ENCODE results near the gene ACADVL.

The ACADVL gene

GRCh38 chr17:7221278-7222092, 1.7 kb downstream of the ACADVL start:
- H3K27ac ChIP-seq (ENCODE audit: low read depth, low read length, poor library complexity, severe bottlenecking): peak overlapping the region; percentile 44
- H3K4me2 ChIP-seq (ENCODE audit: low read length): peak overlapping the region; percentile 97; the same call in 1 of the 2 replicates
- peaks cover 24% of the 10 kb centered on the region for H3K4me1 ChIP-seq (ENCODE audit: insufficient read depth, low read length, severe bottlenecking)
- H3K9me2 ChIP-seq (ENCODE audit: low read depth, low read length): no peaks in the 10 kb centered on the region
- H3K79me2 ChIP-seq (ENCODE audit: insufficient read depth, low read length): no peaks in the 10 kb centered on the region
- TF ChIP-seq, protein P1, sequence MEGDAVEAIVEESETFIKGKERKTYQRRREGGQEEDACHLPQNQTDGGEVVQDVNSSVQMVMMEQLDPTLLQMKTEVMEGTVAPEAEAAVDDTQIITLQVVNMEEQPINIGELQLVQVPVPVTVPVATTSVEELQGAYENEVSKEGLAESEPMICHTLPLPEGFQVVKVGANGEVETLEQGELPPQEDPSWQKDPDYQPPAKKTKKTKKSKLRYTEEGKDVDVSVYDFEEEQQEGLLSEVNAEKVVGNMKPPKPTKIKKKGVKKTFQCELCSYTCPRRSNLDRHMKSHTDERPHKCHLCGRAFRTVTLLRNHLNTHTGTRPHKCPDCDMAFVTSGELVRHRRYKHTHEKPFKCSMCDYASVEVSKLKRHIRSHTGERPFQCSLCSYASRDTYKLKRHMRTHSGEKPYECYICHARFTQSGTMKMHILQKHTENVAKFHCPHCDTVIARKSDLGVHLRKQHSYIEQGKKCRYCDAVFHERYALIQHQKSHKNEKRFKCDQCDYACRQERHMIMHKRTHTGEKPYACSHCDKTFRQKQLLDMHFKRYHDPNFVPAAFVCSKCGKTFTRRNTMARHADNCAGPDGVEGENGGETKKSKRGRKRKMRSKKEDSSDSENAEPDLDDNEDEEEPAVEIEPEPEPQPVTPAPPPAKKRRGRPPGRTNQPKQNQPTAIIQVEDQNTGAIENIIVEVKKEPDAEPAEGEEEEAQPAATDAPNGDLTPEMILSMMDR (IDR thresholded peaks at IDR 0.05; ENCODE audit: low read length): no peak
- TF ChIP-seq EZH2 (IDR thresholded peaks at IDR 0.05; ENCODE audit: borderline replicate concordance, low read length): no peak
- H3K27me3 ChIP-seq (ENCODE audit: insufficient read depth, low read length): no peaks in the 10 kb centered on the region
- H3K9ac ChIP-seq (ENCODE audit: low read length): peak overlapping the region; percentile 22; the same call in 1 of the 2 replicates
- peaks cover 51% of the 10 kb centered on the region for H3K36me3 ChIP-seq (ENCODE audit: insufficient read depth, low read length)
- H3K4me3 ChIP-seq (ENCODE audit: low read depth, low read length, poor library complexity, severe bottlenecking): no peak overlapping the region
- no peaks in the 10 kb centered on the region; the same call in 1 of the 2 replicates for H3F3A ChIP-seq (ENCODE audit: insufficient read depth, low read length)
- no peaks in the 10 kb centered on the region for H3K9me3 ChIP-seq (ENCODE audit: low read length)
- no peaks in the 10 kb centered on the region for H4K20me1 ChIP-seq (ENCODE audit: insufficient read depth, low read length)
- no peak overlapping the region for H2AFZ ChIP-seq (ENCODE audit: low read length)

GRCh38 chr17:7222093-7222971, 2.6 kb downstream of the ACADVL start:
- Histone ChIP-seq H3K9me2 (ENCODE audit: low read depth, low read length) (no peaks in the 10 kb centered on the region), H3K27ac (ENCODE audit: low read depth, low read length, poor library complexity, severe bottlenecking) (peak overlapping the region; percentile 44), H3K4me2 (ENCODE audit: low read length) (no peak overlapping the region), H3K9ac (ENCODE audit: low read length) (no peak overlapping the region), H3K9me3 (ENCODE audit: low read length) (no peaks in the 10 kb centered on the region), H3K4me1 (ENCODE audit: insufficient read depth, low read length, severe bottlenecking) (peaks cover 21% of the 10 kb centered on the region), H4K20me1 (ENCODE audit: insufficient read depth, low read length) (no peaks in the 10 kb centered on the region), H3K79me2 (ENCODE audit: insufficient read depth, low read length) (no peaks in the 10 kb centered on the region), H2AFZ (ENCODE audit: low read length) (no peak overlapping the region), H3K27me3 (ENCODE audit: insufficient read depth, low read length) (no peaks in the 10 kb centered on the region), H3K36me3 (ENCODE audit: insufficient read depth, low read length) (peaks cover 59% of the 10 kb centered on the region), H3F3A (ENCODE audit: insufficient read depth, low read length) (no peaks in the 10 kb centered on the region; the same call in 1 of the 2 replicates), H3K4me3 (ENCODE audit: low read depth, low read length, poor library complexity, severe bottlenecking) (no peak overlapping the region)
- TF ChIP-seq, protein P1 (IDR thresholded peaks at IDR 0.05; ENCODE audit: low read length): no peak
- no peak for TF ChIP-seq EZH2 (IDR thresholded peaks at IDR 0.05; ENCODE audit: borderline replicate concordance, low read length)

- Histone ChIP-seq H3K4me3 (ENCODE audit: low read depth, low read length, poor library complexity, severe bottlenecking) (no peak overlapping the region), H4K20me1 (ENCODE audit: insufficient read depth, low read length) (no peaks in the 10 kb centered on the region), H2AFZ (ENCODE audit: low read length) (no peak overlapping the region), H3K36me3 (ENCODE audit: insufficient read depth, low read length) (peaks cover 65% of the 10 kb centered on the region), H3K79me2 (ENCODE audit: insufficient read depth, low read length) (no peaks in the 10 kb centered on the region), H3K4me2 (ENCODE audit: low read length) (no peak overlapping the region), H3K9me3 (ENCODE audit: low read length) (no peaks in the 10 kb centered on the region), H3K9ac (ENCODE audit: low read length) (no peak overlapping the region), H3K4me1 (ENCODE audit: insufficient read depth, low read length, severe bottlenecking) (peaks cover 18% of the 10 kb centered on the region), H3K27ac (ENCODE audit: low read depth, low read length, poor library complexity, severe bottlenecking) (no peak overlapping the region), H3K9me2 (ENCODE audit: low read depth, low read length) (no peaks in the 10 kb centered on the region), H3F3A (ENCODE audit: insufficient read depth, low read length) (no peaks in the 10 kb centered on the region; the same call in 1 of the 2 replicates), H3K27me3 (ENCODE audit: insufficient read depth, low read length) (no peaks in the 10 kb centered on the region)
- TF ChIP-seq, protein P1 (IDR thresholded peaks at IDR 0.05; ENCODE audit: low read length): no peak
- TF ChIP-seq EZH2 (IDR thresholded peaks at IDR 0.05; ENCODE audit: borderline replicate concordance, low read length): no peak
Measured at GRCh38 chr17:7222972-7223292, 3.2 kb downstream of the ACADVL start.

Data from OCI-LY1 (cell line).